Liver (tissue), 9 donors: Measurements from ENCODE around the gene PSMB7. TPM values are rescaled to one million over a fixed set of nuclear protein-coding genes. Genes with fewer than 3 reads are reported as not detected.

Source experiments
- DNase-seq: peaks from one replicate; pipeline ENCODE4 v3.0.0-alpha.2; 2017; ENCODE audit warnings: low spot score
- H3K27ac ChIP-seq, 2 donors: one replicate each; pipeline ENCODE4 v1.7.0; 2013; ENCODE audit warnings: inconsistent platforms in 2 of 2, low read length in 2 of 2, control low read depth in 1 of 2, low read depth in 1 of 2, mild to moderate bottlenecking in 1 of 2
- H3K27me3 ChIP-seq, 4 donors: one replicate each; pipeline versions ENCODE4 v1.6.1 to v1.7.0; 2013; ENCODE audit warnings: low read length in 3 of 4, inconsistent platforms in 1 of 4, mild to moderate bottlenecking in 1 of 4, moderate library complexity in 1 of 4; ENCODE audit not compliant: control insufficient read depth in 4 of 4, insufficient read depth in 4 of 4
- H3K36me3 ChIP-seq, 4 donors: one replicate each; pipeline versions ENCODE4 v1.6.1 to v1.7.0; 2013; ENCODE audit warnings: low read length in 3 of 4, mild to moderate bottlenecking in 3 of 4, low read depth in 1 of 4, moderate library complexity in 1 of 4; ENCODE audit not compliant: control insufficient read depth in 4 of 4, insufficient read depth in 3 of 4
- H3K4me1 ChIP-seq, 4 donors: one replicate each; pipeline versions ENCODE4 v1.6.1 to v1.7.0; 2013; ENCODE audit warnings: low read length in 3 of 4, mild to moderate bottlenecking in 3 of 4, moderate library complexity in 1 of 4; ENCODE audit not compliant: control insufficient read depth in 4 of 4, insufficient read depth in 4 of 4
- H3K4me3 ChIP-seq, 3 donors: one replicate each; pipeline versions ENCODE4 v1.6.1 to v1.7.0; 2013; ENCODE audit warnings: low read length in 3 of 3, control low read depth in 1 of 3, low read depth in 1 of 3, mild to moderate bottlenecking in 1 of 3
- H3K9ac ChIP-seq, 2 donors: one replicate each; pipeline ENCODE4 v1.7.0; 2013; ENCODE audit warnings: low read length in 2 of 2, mild to moderate bottlenecking in 2 of 2, moderate library complexity in 2 of 2, control low read depth in 1 of 2, low read depth in 1 of 2
- H3K9me3 ChIP-seq, 4 donors: one replicate each; pipeline versions ENCODE4 v1.6.1 to v1.7.0; 2013; ENCODE audit warnings: low read length in 3 of 4; ENCODE audit not compliant: control insufficient read depth in 4 of 4
- FOXA1 ChIP-seq: IDR thresholded peaks from 2 replicates; pipeline ENCODE4 v1.6.1; 2016; ENCODE audit warnings: antibody characterized with exemption
- FOXA2 ChIP-seq: IDR thresholded peaks from 2 replicates; pipeline ENCODE4 v1.6.1; 2016; ENCODE audit warnings: antibody characterized with exemption
- GABPA ChIP-seq, 2 donors: IDR thresholded peaks in 1 of 2; conservative IDR thresholded peaks in 1 of 2; 2 replicates each; pipeline ENCODE4 v1.6.1; 2016; ENCODE audit warnings: antibody characterized with exemption in 2 of 2, mild to moderate bottlenecking in 1 of 2, moderate library complexity in 1 of 2
- HNF4A ChIP-seq, 2 donors: conservative IDR thresholded peaks; 2 replicates each; pipeline ENCODE4 v1.6.1; 2016; ENCODE audit warnings: antibody characterized with exemption in 2 of 2, mild to moderate bottlenecking in 2 of 2
- HNF4G ChIP-seq: IDR thresholded peaks from 2 replicates; pipeline ENCODE4 v1.6.1; 2016; ENCODE audit warnings: antibody characterized with exemption
- JUND ChIP-seq, 2 donors: IDR thresholded peaks; 2 replicates each; pipeline ENCODE4 v1.6.1; 2016; ENCODE audit warnings: antibody characterized with exemption in 2 of 2
- NR2F2 ChIP-seq: IDR thresholded peaks from 2 replicates; pipeline ENCODE4 v1.6.1; 2016; ENCODE audit warnings: antibody characterized with exemption
- RAD21 ChIP-seq, 2 donors: IDR thresholded peaks; 2 replicates each; pipeline ENCODE4 v1.6.1; 2016; ENCODE audit warnings: antibody characterized with exemption in 2 of 2, mild to moderate bottlenecking in 2 of 2
- RXRA ChIP-seq, 2 donors: IDR thresholded peaks; 2 replicates each; pipeline ENCODE4 v1.6.1; 2017 to 2018; ENCODE audit warnings: antibody characterized with exemption in 2 of 2, mild to moderate bottlenecking in 1 of 2
- SP1 ChIP-seq: IDR thresholded peaks from 2 replicates; pipeline ENCODE4 v1.6.1; 2018; ENCODE audit warnings: antibody characterized with exemption, mild to moderate bottlenecking
- TAF1 ChIP-seq: conservative IDR thresholded peaks from 2 replicates; pipeline ENCODE4 v1.6.1; 2016; ENCODE audit warnings: antibody characterized with exemption, mild to moderate bottlenecking
- YY1 ChIP-seq: IDR thresholded peaks from 2 replicates; pipeline ENCODE4 v1.6.1; 2016; ENCODE audit warnings: antibody characterized with exemption, mild to moderate bottlenecking
- whole genome bisulfite sequencing: extraction: QIAGEN DNeasy Blood & Tissue Kit; methylation state at CpG from one replicate; pipeline ENCODE4 v1.1.7; 2013; 5-methylcytosine and 5-hydroxymethylcytosine counted together
- polyA plus RNA-seq, 2 donors: library from polyadenylated mRNA; stranded (reverse) in 1 of 2; unstranded in 1 of 2; fragments of 200-250 nt in 1 of 2; fragments of >200 nt in 1 of 2; fragmentation: Nextera tagmentation in 1 of 2; extraction: Ambion mirVana in 1 of 2; gene quantifications; one replicate each; pipeline versions ENCODE4 v1.2.1 to v1.2.3, GENCODE V29; 2013 to 2015
- total RNA-seq, 2 donors: library from RNA; depleted of rRNA; stranded (reverse); fragments of >200 nt; gene quantifications; one replicate each; pipeline ENCODE4 v1.2.3, GENCODE V29; 2014
- TF ChIP-seq, protein P1 (sequence below): IDR thresholded peaks from 2 replicates; pipeline ENCODE4 v1.6.1; 2016; ENCODE audit warnings: antibody characterized with exemption
- TF ChIP-seq, protein P2 (sequence below): fragments of 150-350 bp; IDR thresholded peaks from 2 replicates; pipeline ENCODE4 v1.5.1; 2017; ENCODE audit warnings: improper control_type of control experiment, low read depth, low read length; ENCODE audit not compliant: missing input control
- TF ChIP-seq, protein P3 (sequence below): IDR thresholded peaks from 2 replicates; pipeline ENCODE4 v1.6.1; 2016; ENCODE audit warnings: antibody characterized with exemption, mild to moderate bottlenecking
- TF ChIP-seq, protein P4 (sequence below): IDR thresholded peaks from 2 replicates; pipeline ENCODE4 v1.6.1; 2016; ENCODE audit warnings: antibody characterized with exemption
- donor health status: healthy.
- donor health status: healthy.
- donor health status: healthy.
- donor health status: healthy.
- donor health status: healthy.

Gene PSMB7
- total and polyA plus RNA-seq, 4 donors: 90.9 to 183 (median 134) TPM

DNA sequence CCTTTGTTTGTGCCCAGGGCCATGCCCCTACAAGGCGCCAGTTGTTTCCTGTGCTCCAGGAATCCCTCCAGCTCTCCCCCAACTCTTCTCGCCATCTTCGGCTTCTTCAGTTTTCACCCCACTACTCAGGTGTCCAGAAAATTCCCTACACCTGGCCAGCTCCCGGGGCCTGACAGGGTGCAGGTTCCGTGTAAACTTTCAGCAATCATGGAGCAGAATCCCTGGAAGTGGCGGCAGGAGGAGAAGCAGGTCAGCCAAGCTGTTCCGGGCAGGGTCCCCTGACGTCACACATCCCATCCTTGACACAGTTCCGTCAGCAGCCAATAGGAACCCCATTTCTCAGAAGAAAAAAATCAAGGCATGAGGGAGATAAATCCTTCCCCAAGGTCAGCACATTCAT, 22.8 kb upstream of the PSMB7 start (continued):
- no peak for TF ChIP-seq RAD21 (IDR thresholded peaks at IDR 0.05)
- TF ChIP-seq, protein P1, sequence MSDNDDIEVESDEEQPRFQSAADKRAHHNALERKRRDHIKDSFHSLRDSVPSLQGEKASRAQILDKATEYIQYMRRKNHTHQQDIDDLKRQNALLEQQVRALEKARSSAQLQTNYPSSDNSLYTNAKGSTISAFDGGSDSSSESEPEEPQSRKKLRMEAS: no peak

DNA sequence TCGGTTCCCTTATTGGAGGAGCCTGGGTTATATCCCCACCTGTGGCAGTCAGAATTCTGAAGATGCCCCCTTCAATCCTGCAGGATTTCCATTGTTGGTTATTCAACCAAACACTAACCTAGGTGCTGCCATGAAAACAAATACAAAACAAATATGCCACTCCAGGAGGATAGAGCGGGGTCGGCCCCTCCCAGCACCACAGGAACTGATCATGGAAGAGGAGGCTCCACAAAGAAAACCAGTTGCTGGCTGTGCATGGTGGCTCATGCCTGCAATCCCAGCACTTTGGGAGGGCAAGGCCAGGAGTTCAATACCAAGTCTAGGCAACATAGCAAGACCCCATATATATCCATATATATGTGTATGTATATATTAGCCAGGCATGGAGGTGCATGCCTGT, 21.8 kb upstream of the PSMB7 start:
- H3K9ac ChIP-seq: no peak overlapping the region
- H3K9me3 ChIP-seq: no peaks in the 10 kb centered on the region
- H3K36me3 ChIP-seq: no peaks in the 10 kb centered on the region
- DNase-seq: no peak
- TF ChIP-seq NR2F2 (no peak), RAD21 (IDR thresholded peaks at IDR 0.05) (no peak), HNF4G (no peak)
- TF ChIP-seq, protein P2, sequence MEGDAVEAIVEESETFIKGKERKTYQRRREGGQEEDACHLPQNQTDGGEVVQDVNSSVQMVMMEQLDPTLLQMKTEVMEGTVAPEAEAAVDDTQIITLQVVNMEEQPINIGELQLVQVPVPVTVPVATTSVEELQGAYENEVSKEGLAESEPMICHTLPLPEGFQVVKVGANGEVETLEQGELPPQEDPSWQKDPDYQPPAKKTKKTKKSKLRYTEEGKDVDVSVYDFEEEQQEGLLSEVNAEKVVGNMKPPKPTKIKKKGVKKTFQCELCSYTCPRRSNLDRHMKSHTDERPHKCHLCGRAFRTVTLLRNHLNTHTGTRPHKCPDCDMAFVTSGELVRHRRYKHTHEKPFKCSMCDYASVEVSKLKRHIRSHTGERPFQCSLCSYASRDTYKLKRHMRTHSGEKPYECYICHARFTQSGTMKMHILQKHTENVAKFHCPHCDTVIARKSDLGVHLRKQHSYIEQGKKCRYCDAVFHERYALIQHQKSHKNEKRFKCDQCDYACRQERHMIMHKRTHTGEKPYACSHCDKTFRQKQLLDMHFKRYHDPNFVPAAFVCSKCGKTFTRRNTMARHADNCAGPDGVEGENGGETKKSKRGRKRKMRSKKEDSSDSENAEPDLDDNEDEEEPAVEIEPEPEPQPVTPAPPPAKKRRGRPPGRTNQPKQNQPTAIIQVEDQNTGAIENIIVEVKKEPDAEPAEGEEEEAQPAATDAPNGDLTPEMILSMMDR: no peak
- H3K4me3 ChIP-seq: no peak overlapping the region
- 93% methylated on average over 3 of the region's 3 CpGs for WGBS
- no peak overlapping the region for H3K27ac ChIP-seq
- no peaks in the 10 kb centered on the region for H3K27me3 ChIP-seq
- H3K4me1 ChIP-seq: no peaks in the 10 kb centered on the region

DNA sequence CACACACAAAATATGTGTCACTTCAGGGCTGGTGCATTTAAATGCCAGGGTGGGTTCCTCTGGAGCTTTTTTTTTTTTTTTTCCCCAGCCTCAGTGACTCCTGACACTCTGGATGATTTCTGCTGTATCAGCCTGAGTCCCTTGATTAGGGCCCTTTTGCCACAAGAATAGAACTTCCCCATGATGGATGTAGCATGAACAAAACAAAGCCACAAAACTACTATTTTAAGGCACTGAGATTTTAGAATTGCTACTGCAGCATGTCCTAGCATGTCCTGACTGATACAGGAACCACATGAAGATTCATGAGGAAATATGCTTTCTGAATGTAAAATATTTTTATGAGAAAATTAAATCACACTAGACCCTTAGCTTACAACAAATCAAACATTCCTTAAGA, 21.1 kb upstream of the PSMB7 start:
- DNase-seq: no peak
- Histone ChIP-seq H3K36me3 (no peaks in the 10 kb centered on the region), H3K4me1 (no peaks in the 10 kb centered on the region), H3K9ac (no peak overlapping the region), H3K27me3 (no peaks in the 10 kb centered on the region), H3K27ac (no peak overlapping the region), H3K9me3 (no peaks in the 10 kb centered on the region), H3K4me3 (no peak overlapping the region)
- no peak for TF ChIP-seq HNF4G
- no peak for TF ChIP-seq TAF1
- TF ChIP-seq YY1: no peak
- TF ChIP-seq, protein P3, sequence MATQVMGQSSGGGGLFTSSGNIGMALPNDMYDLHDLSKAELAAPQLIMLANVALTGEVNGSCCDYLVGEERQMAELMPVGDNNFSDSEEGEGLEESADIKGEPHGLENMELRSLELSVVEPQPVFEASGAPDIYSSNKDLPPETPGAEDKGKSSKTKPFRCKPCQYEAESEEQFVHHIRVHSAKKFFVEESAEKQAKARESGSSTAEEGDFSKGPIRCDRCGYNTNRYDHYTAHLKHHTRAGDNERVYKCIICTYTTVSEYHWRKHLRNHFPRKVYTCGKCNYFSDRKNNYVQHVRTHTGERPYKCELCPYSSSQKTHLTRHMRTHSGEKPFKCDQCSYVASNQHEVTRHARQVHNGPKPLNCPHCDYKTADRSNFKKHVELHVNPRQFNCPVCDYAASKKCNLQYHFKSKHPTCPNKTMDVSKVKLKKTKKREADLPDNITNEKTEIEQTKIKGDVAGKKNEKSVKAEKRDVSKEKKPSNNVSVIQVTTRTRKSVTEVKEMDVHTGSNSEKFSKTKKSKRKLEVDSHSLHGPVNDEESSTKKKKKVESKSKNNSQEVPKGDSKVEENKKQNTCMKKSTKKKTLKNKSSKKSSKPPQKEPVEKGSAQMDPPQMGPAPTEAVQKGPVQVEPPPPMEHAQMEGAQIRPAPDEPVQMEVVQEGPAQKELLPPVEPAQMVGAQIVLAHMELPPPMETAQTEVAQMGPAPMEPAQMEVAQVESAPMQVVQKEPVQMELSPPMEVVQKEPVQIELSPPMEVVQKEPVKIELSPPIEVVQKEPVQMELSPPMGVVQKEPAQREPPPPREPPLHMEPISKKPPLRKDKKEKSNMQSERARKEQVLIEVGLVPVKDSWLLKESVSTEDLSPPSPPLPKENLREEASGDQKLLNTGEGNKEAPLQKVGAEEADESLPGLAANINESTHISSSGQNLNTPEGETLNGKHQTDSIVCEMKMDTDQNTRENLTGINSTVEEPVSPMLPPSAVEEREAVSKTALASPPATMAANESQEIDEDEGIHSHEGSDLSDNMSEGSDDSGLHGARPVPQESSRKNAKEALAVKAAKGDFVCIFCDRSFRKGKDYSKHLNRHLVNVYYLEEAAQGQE: no peak
- no peak for TF ChIP-seq RXRA (IDR thresholded peaks at IDR 0.05)
- TF ChIP-seq NR2F2: no peak
- TF ChIP-seq, protein P4, sequence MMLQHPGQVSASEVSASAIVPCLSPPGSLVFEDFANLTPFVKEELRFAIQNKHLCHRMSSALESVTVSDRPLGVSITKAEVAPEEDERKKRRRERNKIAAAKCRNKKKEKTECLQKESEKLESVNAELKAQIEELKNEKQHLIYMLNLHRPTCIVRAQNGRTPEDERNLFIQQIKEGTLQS: no peak
- TF ChIP-seq FOXA2: no peak
- TF ChIP-seq, protein P1: no peak
- TF ChIP-seq FOXA1: no peak
- TF ChIP-seq HNF4A (conservative IDR thresholded peaks at IDR 0.05): no peak
- TF ChIP-seq JUND (IDR thresholded peaks at IDR 0.05): no peak
- no peak for TF ChIP-seq GABPA (IDR thresholded peaks at IDR 0.05 in 1 of 2, conservative IDR thresholded peaks at IDR 0.05 in 1 of 2)
- TF ChIP-seq, protein P2: no peak
- no peak for TF ChIP-seq SP1
- TF ChIP-seq RAD21 (IDR thresholded peaks at IDR 0.05): no peak
